Mucosa of descending colon (tissue), 3 donors: Measurements from ENCODE around the gene COL18A1. TPM values are rescaled to one million over a fixed set of nuclear protein-coding genes. Genes with fewer than 3 reads are reported as not detected.
A peak's percentile ranks its signal among the peaks of the same experiment; 100 is the strongest.

Experiments used
- ATAC-seq: fragments of 200-7000 bp; cut with Tn5 transposase; one replicate; pipeline ENCODE4 v1.9.1; 2020; ENCODE audit warnings: mild to moderate bottlenecking, moderate library complexity
- DNase-seq, 3 donors: peaks; one replicate each; pipeline ENCODE4 v3.0.0-alpha.2; 2020
- H3K36me3 ChIP-seq: fragments of 200-600 bp; one replicate; pipeline ENCODE4 v1.8.0; 2021; ENCODE audit warnings: low read depth, mild to moderate bottlenecking
- H3K4me1 ChIP-seq: fragments of 200-600 bp; one replicate; pipeline ENCODE4 v1.8.0; 2021; ENCODE audit warnings: low read depth, mild to moderate bottlenecking
- H3K4me3 ChIP-seq: fragments of 200-600 bp; one replicate; pipeline ENCODE4 v1.8.0; 2021; ENCODE audit warnings: mild to moderate bottlenecking
- H3K9me3 ChIP-seq: fragments of 200-600 bp; one replicate; pipeline ENCODE4 v1.8.0; 2021; ENCODE audit warnings: mild to moderate bottlenecking
- intact Hi-C, 2 donors: fragments of 100-400 bp; cut with DNase I in 1 of 2; cut with micrococcal nuclease in 1 of 2; formaldehyde crosslinking; loops; one replicate each; pipeline versions ENCODE4 v1.11.0 to v1.11.1; 2022; cut with DNase I, micrococcal nuclease
- total RNA-seq, 3 donors: library from RNA; stranded (reverse); fragmentation: NEBNext Ultra II Directional in 2 of 3; extraction: Animal tissue kit (Norgen Biotek cat#: 25700) in 2 of 3; gene quantifications; one replicate each; pipeline versions ENCODE4 v1.2.1 to v1.2.4, GENCODE V29; 2021 to 2023
- TF ChIP-seq, protein P1 (sequence below): fragments of 200-600 bp; IDR thresholded peaks from one replicate; pipeline ENCODE4 v1.8.0; 2022; ENCODE audit warnings: antibody characterized with exemption, mild to moderate bottlenecking
- donor health status: DM: no; HTN: no; CAD: no; lungs with moderate emphysema.
- donor health status: DM: no; HTN: no; CAD: no.
- donor health status: DM: no; HTN: yes; CAD: no.

COL18A1 gene
- total RNA-seq, 3 donors from 2014 or later, result 4.6 to 46.9 (median 21.3) TPM

DNA sequence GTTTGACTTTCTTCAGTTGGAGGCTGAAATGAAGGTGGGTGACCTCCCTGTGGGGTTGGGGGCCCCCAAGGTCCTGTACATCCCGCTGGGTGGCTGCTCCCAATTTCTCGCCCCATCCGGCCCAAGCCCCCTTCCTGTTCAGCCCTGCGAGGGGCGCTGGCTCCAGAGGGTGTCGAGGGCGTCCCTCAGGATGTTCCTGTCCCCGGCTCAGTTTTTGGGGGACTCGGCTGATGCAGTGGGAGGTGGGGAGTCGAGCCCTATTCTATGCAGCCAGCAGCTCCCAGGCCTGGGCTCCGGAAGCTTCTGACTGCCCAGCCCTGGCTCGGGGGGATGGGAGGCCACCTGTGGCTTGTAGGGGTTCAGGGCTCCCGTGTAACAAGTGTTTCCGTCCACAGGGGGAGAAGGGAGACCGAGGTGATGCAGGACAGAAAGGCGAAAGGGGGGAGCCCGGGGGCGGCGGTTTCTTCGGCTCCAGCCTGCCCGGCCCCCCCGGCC is 99.1 kb downstream of the COL18A1 start:
- Histone ChIP-seq H3K36me3 (no peaks in the 10 kb centered on the region), H3K4me1 (no peaks in the 10 kb centered on the region), H3K9me3 (no peaks in the 10 kb centered on the region), H3K4me3 (no peak overlapping the region)
- ATAC-seq (no peak), DNase-seq (peak in 2 of 3 donors; percentile 21 to 39)
- TF ChIP-seq, protein P1, sequence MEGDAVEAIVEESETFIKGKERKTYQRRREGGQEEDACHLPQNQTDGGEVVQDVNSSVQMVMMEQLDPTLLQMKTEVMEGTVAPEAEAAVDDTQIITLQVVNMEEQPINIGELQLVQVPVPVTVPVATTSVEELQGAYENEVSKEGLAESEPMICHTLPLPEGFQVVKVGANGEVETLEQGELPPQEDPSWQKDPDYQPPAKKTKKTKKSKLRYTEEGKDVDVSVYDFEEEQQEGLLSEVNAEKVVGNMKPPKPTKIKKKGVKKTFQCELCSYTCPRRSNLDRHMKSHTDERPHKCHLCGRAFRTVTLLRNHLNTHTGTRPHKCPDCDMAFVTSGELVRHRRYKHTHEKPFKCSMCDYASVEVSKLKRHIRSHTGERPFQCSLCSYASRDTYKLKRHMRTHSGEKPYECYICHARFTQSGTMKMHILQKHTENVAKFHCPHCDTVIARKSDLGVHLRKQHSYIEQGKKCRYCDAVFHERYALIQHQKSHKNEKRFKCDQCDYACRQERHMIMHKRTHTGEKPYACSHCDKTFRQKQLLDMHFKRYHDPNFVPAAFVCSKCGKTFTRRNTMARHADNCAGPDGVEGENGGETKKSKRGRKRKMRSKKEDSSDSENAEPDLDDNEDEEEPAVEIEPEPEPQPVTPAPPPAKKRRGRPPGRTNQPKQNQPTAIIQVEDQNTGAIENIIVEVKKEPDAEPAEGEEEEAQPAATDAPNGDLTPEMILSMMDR, result no peak
- intact Hi-C loops, result no loop called here

DNA sequence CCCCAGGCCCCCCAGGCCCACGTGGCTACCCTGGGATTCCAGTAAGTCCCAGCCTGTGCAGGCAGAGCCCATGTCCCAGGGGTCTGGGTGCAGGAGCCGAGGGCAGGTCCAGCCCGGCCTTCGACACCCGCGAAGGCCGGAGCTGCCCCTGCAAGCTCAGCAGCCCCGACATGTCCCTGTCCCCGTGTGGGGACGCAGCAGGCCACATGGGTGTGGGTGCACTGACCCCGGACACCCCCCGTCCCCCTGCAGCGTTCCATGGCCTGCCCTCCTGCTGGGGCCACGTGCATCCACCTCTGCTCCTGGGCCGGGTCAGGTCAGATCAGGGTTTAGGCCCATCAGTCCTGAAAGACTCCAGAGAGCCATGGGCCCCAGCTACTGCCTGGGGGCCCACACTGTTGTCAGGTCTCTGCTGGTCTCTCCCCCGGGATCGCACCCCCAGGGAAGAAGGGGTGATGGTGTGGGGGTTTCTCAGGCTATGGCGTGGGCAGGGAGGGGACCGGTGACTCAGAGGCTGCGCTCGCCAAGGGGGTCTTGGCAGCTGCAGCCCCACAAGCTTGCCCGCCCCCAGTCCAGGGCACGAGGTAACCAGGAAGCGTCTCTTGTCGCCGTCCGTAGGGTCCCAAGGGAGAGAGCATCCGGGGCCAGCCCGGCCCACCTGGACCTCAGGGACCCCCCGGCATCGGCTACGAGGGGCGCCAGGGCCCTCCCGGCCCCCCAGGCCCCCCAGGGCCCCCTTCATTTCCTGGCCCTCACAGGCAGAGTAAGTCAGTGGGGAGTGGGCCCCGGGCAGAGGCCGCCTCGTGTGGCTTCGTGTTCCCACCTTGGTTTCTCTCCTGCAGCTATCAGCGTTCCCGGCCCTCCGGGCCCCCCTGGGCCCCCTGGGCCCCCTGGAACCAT is 99.8 kb downstream of the COL18A1 start:
- TF ChIP-seq, protein P1, result no peak

DNA sequence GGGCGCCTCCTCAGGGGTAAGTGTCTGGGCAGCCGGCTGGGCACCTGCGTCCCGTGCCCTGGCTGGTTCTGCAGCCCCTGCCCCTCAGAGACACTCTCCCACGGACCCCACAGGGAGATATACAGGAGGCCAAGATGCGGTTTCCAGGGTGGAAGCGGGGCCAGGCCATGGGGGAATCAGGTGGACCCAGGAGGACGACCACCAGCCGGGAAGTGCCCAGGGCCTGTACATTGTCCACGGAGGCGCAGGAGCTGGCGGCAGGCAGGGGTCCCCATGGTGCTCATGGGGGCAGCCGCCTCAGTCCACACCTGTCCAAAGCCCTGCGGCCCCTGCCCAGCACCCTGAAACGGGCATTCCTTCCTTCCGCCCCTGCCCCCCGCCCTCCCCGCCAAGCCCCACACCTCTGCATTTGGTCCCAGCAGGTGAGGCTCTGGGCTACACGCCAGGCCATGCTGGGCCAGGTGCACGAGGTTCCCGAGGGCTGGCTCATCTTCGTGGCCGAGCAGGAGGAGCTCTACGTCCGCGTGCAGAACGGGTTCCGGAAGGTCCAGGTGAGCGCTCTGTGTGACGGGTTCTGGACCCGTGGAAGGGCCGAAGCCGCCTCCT is 100.6 kb downstream of the COL18A1 start:
- Histone ChIP-seq H3K36me3 (no peaks in the 10 kb centered on the region), H3K4me1 (no peaks in the 10 kb centered on the region), H3K4me3 (no peak overlapping the region), H3K9me3 (no peaks in the 10 kb centered on the region)
- DNase-seq (peak; percentile 31 to 60 (median 48)), ATAC-seq (peak; percentile 56)
- intact Hi-C loops, result no loop called here
- TF ChIP-seq, protein P1, result no peak

More for the DNA sequence above, 99.8 kb downstream of the COL18A1 start:
- H3K4me3 ChIP-seq, result no peak overlapping the region
- H3K36me3 ChIP-seq, result no peaks in the 10 kb centered on the region
- intact Hi-C loops, result no loop called here
- no peaks in the 10 kb centered on the region for H3K9me3 ChIP-seq
- no peaks in the 10 kb centered on the region for H3K4me1 ChIP-seq
- DNase-seq, result peak in 2 of 3 donors; percentile 25 to 34
- no peak for ATAC-seq

DNA sequence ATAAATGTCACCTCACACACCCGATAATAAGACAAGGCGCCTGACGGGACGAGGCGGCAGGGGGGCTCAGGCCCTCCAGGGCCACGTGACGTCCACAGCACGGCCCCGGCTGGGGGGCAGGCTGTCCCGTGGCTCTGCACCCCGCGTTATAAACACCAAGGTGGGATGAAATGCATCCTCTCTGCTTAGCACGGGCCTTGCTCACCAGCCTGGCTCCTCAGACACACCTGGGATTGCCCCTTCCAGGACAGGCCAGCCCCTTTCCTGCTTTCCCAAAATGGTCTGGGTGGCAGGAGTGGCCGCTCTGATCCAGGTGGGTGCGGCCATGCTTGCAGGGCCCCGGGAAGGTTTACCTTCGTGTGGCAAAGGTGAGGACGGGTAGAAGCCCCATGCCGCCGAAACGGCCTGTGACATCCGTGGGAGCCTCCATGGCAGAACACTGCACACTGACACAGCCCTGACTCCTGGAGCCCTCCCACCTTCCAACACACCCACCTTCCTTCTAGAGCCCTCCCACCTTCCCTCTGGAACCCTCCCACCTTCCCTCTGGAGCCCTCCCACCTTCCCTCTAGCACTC is 101.4 kb downstream of the COL18A1 start:
- intact Hi-C loops, result no loop called here
- H3K9me3 ChIP-seq, result no peaks in the 10 kb centered on the region
- H3K4me1 ChIP-seq, result no peaks in the 10 kb centered on the region
- peak; percentile 10 for ATAC-seq
- TF ChIP-seq, protein P1, result no peak
- H3K4me3 ChIP-seq, result no peak overlapping the region
- no peaks in the 10 kb centered on the region for H3K36me3 ChIP-seq
- peak in 2 of 3 donors; percentile 34 to 37 for DNase-seq

DNA sequence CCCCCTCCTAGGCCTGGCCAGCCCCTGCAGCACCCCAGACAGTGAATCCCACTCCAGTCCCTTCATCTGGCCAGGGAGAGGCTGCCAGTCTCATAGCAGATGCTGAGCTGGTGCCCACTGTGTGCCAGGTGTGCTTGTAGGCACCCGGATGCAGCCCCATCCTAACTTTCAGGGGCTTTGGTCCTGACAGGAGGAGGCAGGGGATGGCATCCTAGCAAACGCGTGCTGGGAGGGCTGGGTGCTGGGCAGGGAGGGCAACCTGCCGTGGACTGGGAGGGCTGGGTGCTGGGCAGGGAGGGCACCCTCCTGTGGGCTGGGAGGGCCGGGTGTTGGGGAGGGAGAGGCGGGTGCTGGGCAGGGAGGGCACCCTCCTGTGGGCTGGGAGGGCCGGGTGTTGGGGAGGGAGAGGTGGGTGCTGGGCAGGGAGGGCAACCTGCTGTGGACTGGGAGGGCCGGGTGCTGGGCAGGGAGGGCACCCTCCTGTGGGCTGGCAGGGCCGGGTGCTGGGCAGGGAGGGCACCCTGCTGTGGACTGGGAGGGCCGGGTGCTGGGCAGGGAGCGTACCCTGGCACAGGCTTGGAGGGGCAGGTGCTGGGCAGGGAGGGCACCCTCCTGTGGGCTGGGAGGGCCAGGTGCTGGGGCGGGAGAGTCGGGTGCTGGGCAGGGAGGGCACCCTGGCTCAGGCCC is 102.0 kb downstream of the COL18A1 start:
- H3K36me3 ChIP-seq, result no peaks in the 10 kb centered on the region
- TF ChIP-seq, protein P1, result no peak

More for the DNA sequence above, 102.0 kb downstream of the COL18A1 start:
- intact Hi-C loops, result no loop called here
- Histone ChIP-seq H3K9me3 (no peaks in the 10 kb centered on the region), H3K4me3 (no peak overlapping the region), H3K4me1 (no peaks in the 10 kb centered on the region)
- DNase-seq (peak in 2 of 3 donors; percentile 38 to 46), ATAC-seq (peak; percentile 18)
